ENCODE data around the gene PSMD6. TPM values are rescaled to one million over a fixed set of nuclear protein-coding genes. Genes with fewer than 3 reads are reported as not detected.

PSMD6 gene
- polyA plus RNA-seq, 3 donors, result 54.6 to 135 (median 101) TPM

DNA sequence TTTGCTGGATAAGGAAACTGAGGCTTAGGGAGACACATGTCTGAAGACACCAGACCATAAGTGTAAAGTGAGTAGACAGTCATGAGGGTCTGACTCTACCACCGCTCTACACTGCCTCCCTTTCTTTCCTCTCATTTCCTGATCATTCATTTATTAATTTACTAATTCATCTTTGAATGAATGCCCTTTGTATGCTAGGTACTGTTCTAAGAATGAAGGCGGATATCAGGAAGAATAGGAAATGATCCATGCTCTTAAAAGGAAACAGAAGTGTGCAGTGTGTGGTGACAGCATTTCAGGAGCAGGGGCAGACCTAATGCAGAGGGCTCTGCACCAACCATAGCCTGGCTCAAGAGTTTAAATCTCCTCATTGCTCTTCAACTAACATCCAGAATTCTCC is 31.8 kb upstream of the PSMD6 start:
- no peak overlapping the region for H3K4me3 Mint-ChIP-seq
- DNase-seq, result no peak
- intact Hi-C loops (cut with micrococcal nuclease), result no loop called here
- H3K9me3 ChIP-seq (replicated peaks in 1 of 2; ENCODE audit: control insufficient read depth in 1 of 2, insufficient read depth in 1 of 2, low read length in 2 of 2), result no peaks in the 10 kb centered on the region
- H3K4me1 Mint-ChIP-seq, result peaks cover 5% of the 10 kb centered on the region
- peaks cover 4 to 9% (median 6%) of the 10 kb centered on the region in 3 donors for H3K27me3 Mint-ChIP-seq (ENCODE audit: low read depth in 3 of 3)
- H3K27me3 ChIP-seq (ENCODE audit: control insufficient read depth in 2 of 2, insufficient read depth in 2 of 2, low read length in 2 of 2), result peaks cover 2 to 3% of the 10 kb centered on the region in 2 donors
- H3K4me2 ChIP-seq (replicated peaks; ENCODE audit: extremely low read depth, low read length, poor library complexity, severe bottlenecking), result no peak overlapping the region
- H3K4me3 ChIP-seq (replicated peaks in 1 of 3; ENCODE audit: low read depth in 2 of 3, low read length in 3 of 3), result no peak overlapping the region
- no peaks in the 10 kb centered on the region for H4K20me1 ChIP-seq (ENCODE audit: insufficient read depth, low read length)
- no peak overlapping the region for H3K27ac Mint-ChIP-seq
- no peak overlapping the region for H3K27ac ChIP-seq (ENCODE audit: low read depth in 1 of 2, low read length in 2 of 2)
- no peak overlapping the region for H2AFZ ChIP-seq (ENCODE audit: insufficient read depth, low read depth, low read length, poor library complexity, severe bottlenecking)
- no peaks in the 10 kb centered on the region for H3K36me3 ChIP-seq (replicated peaks in 1 of 2; ENCODE audit: control insufficient read depth in 1 of 2, insufficient read depth in 2 of 2, low read length in 2 of 2)
- TF ChIP-seq CTCF (IDR thresholded peaks at IDR 0.05), result no peak
- no peaks in the 10 kb centered on the region for H3K36me3 Mint-ChIP-seq
- 80% methylated on average over 1 of the region's 2 CpGs for WGBS (ENCODE audit: insufficient coverage)
- no peak overlapping the region for H3K9ac ChIP-seq (ENCODE audit: insufficient read depth, low read length, poor library complexity, severe bottlenecking)
- peaks cover 0 to 2% (median 0%) of the 10 kb centered on the region in 7 donors for H3K9me3 Mint-ChIP-seq
- no peaks in the 10 kb centered on the region for H3K4me1 ChIP-seq (ENCODE audit: control insufficient read depth in 1 of 2, insufficient read depth in 2 of 2, low read length in 2 of 2)
- H3K79me2 ChIP-seq (ENCODE audit: insufficient read depth, low read length), result no peaks in the 10 kb centered on the region

- no peak for TF ChIP-seq CTCF (IDR thresholded peaks at IDR 0.05)
- no peak overlapping the region for H3K4me3 ChIP-seq (replicated peaks in 1 of 3; ENCODE audit: low read depth in 2 of 3, low read length in 3 of 3)
- H3K4me1 ChIP-seq (ENCODE audit: control insufficient read depth in 1 of 2, insufficient read depth in 2 of 2, low read length in 2 of 2), result no peaks in the 10 kb centered on the region
- H3K9me3 Mint-ChIP-seq, result peaks cover 0 to 2% (median 0%) of the 10 kb centered on the region in 7 donors
- H3K27ac Mint-ChIP-seq, result no peak overlapping the region
- H3K27me3 ChIP-seq (ENCODE audit: control insufficient read depth in 2 of 2, insufficient read depth in 2 of 2, low read length in 2 of 2), result peaks cover 2 to 3% of the 10 kb centered on the region in 2 donors
- 82% methylated on average over 3 of the region's 3 CpGs for WGBS (ENCODE audit: insufficient coverage)
- H4K20me1 ChIP-seq (ENCODE audit: insufficient read depth, low read length), result no peaks in the 10 kb centered on the region
- H3K9me3 ChIP-seq (replicated peaks in 1 of 2; ENCODE audit: control insufficient read depth in 1 of 2, insufficient read depth in 1 of 2, low read length in 2 of 2), result no peaks in the 10 kb centered on the region
- no peak overlapping the region for H2AFZ ChIP-seq (ENCODE audit: insufficient read depth, low read depth, low read length, poor library complexity, severe bottlenecking)
- intact Hi-C loops (cut with micrococcal nuclease), result no loop called here
- H3K36me3 ChIP-seq (replicated peaks in 1 of 2; ENCODE audit: control insufficient read depth in 1 of 2, insufficient read depth in 2 of 2, low read length in 2 of 2), result no peaks in the 10 kb centered on the region
- no peak for DNase-seq
- H3K4me3 Mint-ChIP-seq, result no peak overlapping the region
- H3K36me3 Mint-ChIP-seq, result no peaks in the 10 kb centered on the region
- peaks cover 5% of the 10 kb centered on the region for H3K4me1 Mint-ChIP-seq
- H3K79me2 ChIP-seq (ENCODE audit: insufficient read depth, low read length), result no peaks in the 10 kb centered on the region
- no peak overlapping the region for H3K4me2 ChIP-seq (replicated peaks; ENCODE audit: extremely low read depth, low read length, poor library complexity, severe bottlenecking)
- H3K27me3 Mint-ChIP-seq (ENCODE audit: low read depth in 3 of 3), result peaks cover 4 to 12% (median 8%) of the 10 kb centered on the region in 3 donors
- no peak overlapping the region for H3K27ac ChIP-seq (ENCODE audit: low read depth in 1 of 2, low read length in 2 of 2)
- H3K9ac ChIP-seq (ENCODE audit: insufficient read depth, low read length, poor library complexity, severe bottlenecking), result no peak overlapping the region
Observed at GRCh38 chr3:64054488-64054887, 31.2 kb upstream of the PSMD6 start.

Data from CD14-positive monocyte (primary cell).